ENCODE results near the gene SP110.

DNA sequence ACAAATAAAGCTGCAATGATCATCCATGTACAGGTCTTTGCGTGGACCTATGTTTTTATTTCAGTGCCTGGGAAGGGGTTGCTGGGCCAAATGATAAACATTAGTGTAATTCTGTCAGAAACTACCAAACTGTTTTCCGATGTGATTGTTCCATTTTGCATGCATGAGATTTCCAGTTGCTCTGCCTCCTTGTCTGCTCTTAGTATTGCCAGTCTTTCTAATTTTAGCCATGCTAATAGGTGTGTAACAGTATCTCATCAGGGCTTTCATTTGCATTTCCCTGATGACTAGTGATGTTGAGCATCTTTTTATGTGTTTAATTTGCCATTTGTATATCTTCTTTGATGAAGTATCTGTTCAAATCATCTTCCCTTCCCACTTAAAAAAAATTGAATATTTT, 67.5 kb downstream of the SP110 start:
- TF ChIP-seq, protein P1, sequence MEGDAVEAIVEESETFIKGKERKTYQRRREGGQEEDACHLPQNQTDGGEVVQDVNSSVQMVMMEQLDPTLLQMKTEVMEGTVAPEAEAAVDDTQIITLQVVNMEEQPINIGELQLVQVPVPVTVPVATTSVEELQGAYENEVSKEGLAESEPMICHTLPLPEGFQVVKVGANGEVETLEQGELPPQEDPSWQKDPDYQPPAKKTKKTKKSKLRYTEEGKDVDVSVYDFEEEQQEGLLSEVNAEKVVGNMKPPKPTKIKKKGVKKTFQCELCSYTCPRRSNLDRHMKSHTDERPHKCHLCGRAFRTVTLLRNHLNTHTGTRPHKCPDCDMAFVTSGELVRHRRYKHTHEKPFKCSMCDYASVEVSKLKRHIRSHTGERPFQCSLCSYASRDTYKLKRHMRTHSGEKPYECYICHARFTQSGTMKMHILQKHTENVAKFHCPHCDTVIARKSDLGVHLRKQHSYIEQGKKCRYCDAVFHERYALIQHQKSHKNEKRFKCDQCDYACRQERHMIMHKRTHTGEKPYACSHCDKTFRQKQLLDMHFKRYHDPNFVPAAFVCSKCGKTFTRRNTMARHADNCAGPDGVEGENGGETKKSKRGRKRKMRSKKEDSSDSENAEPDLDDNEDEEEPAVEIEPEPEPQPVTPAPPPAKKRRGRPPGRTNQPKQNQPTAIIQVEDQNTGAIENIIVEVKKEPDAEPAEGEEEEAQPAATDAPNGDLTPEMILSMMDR (IDR thresholded peaks at IDR 0.05; ENCODE audit: borderline replicate concordance, extremely low read depth, low read length, poor library complexity, severe bottlenecking) = no peak
- no peak for TF ChIP-seq EZH2 (IDR thresholded peaks at IDR 0.05; ENCODE audit: borderline replicate concordance, low read depth, low read length, severe bottlenecking)
